ENCODE results near the gene INPP4B. TPM values are rescaled to one million over a fixed set of nuclear protein-coding genes. Genes with fewer than 3 reads are reported as not detected.

Gene INPP4B
- total RNA-seq, 1 donor from 2014 or later: 10.9 TPM

- Histone ChIP-seq H3K4me3 (ENCODE audit: low read depth, low read length) (no peak overlapping the region), H3K27me3 (ENCODE audit: control insufficient read depth, insufficient read depth, low read length) (no peaks in the 10 kb centered on the region), H3K36me3 (ENCODE audit: control insufficient read depth, insufficient read depth, low read length) (no peaks in the 10 kb centered on the region)
- TF ChIP-seq CTCF (IDR thresholded peaks at IDR 0.05; ENCODE audit: insufficient read depth, low read length, poor library complexity, severe bottlenecking): no peak
- no peak for DNase-seq (ENCODE audit: low read depth)
Observed at GRCh38 chr4:142727149-142727548, 119.0 kb downstream of the INPP4B start.

- DNase-seq (ENCODE audit: low read depth): no peak
- no peak for TF ChIP-seq CTCF (IDR thresholded peaks at IDR 0.05; ENCODE audit: insufficient read depth, low read length, poor library complexity, severe bottlenecking)
- no peaks in the 10 kb centered on the region for H3K27me3 ChIP-seq (ENCODE audit: control insufficient read depth, insufficient read depth, low read length)
- no peaks in the 10 kb centered on the region for H3K36me3 ChIP-seq (ENCODE audit: control insufficient read depth, insufficient read depth, low read length)
- no peak overlapping the region for H3K4me3 ChIP-seq (ENCODE audit: low read depth, low read length)
Observed at GRCh38 chr4:142725886-142726285, 120.2 kb downstream of the INPP4B start.

- DNase-seq (ENCODE audit: low read depth): no peak
- Histone ChIP-seq H3K36me3 (ENCODE audit: control insufficient read depth, insufficient read depth, low read length) (no peaks in the 10 kb centered on the region), H3K27me3 (ENCODE audit: control insufficient read depth, insufficient read depth, low read length) (no peaks in the 10 kb centered on the region), H3K4me3 (ENCODE audit: low read depth, low read length) (no peak overlapping the region)
- no peak for TF ChIP-seq CTCF (IDR thresholded peaks at IDR 0.05; ENCODE audit: insufficient read depth, low read length, poor library complexity, severe bottlenecking)
Observed at GRCh38 chr4:142721187-142721586, 124.9 kb downstream of the INPP4B start.

GRCh38 chr4:142719854-142720541 lies 126.1 kb downstream of the INPP4B start:
- no peak overlapping the region for H3K4me3 ChIP-seq (ENCODE audit: low read depth, low read length)
- H3K27me3 ChIP-seq (ENCODE audit: control insufficient read depth, insufficient read depth, low read length): no peaks in the 10 kb centered on the region
- peak; percentile 53 for TF ChIP-seq CTCF (IDR thresholded peaks at IDR 0.05; ENCODE audit: insufficient read depth, low read length, poor library complexity, severe bottlenecking)
- no peak for DNase-seq (ENCODE audit: low read depth)
- no peaks in the 10 kb centered on the region for H3K36me3 ChIP-seq (ENCODE audit: control insufficient read depth, insufficient read depth, low read length)

GRCh38 chr4:142718981-142719380 lies 127.1 kb downstream of the INPP4B start:
- no peak overlapping the region for H3K4me3 ChIP-seq (ENCODE audit: low read depth, low read length)
- no peak for TF ChIP-seq CTCF (IDR thresholded peaks at IDR 0.05; ENCODE audit: insufficient read depth, low read length, poor library complexity, severe bottlenecking)
- H3K27me3 ChIP-seq (ENCODE audit: control insufficient read depth, insufficient read depth, low read length): no peaks in the 10 kb centered on the region
- no peaks in the 10 kb centered on the region for H3K36me3 ChIP-seq (ENCODE audit: control insufficient read depth, insufficient read depth, low read length)
- DNase-seq (ENCODE audit: low read depth): no peak

GRCh38 chr4:142715727-142716126 lies 130.4 kb downstream of the INPP4B start:
- no peak overlapping the region for H3K4me3 ChIP-seq (ENCODE audit: low read depth, low read length)
- no peak for DNase-seq (ENCODE audit: low read depth)
- H3K36me3 ChIP-seq (ENCODE audit: control insufficient read depth, insufficient read depth, low read length): no peaks in the 10 kb centered on the region
- no peaks in the 10 kb centered on the region for H3K27me3 ChIP-seq (ENCODE audit: control insufficient read depth, insufficient read depth, low read length)
- TF ChIP-seq CTCF (IDR thresholded peaks at IDR 0.05; ENCODE audit: insufficient read depth, low read length, poor library complexity, severe bottlenecking): no peak
